DOHH2 (cell line): ENCODE results near the gene LHB.

Experiments
- CTCF ChIP-seq: fragments of 200-600 bp; sonication (generic); IDR thresholded peaks from one replicate; pipeline ENCODE4 v1.5.1; 2014; ENCODE audit warnings: antibody characterized with exemption, mild to moderate bottlenecking, low read depth, low read length; ENCODE audit not compliant: poor library complexity, severe bottlenecking
- EZH2phosphoT487 ChIP-seq: fragments of 200-600 bp; sonication (generic); IDR thresholded peaks from 2 replicates; pipeline ENCODE4 v1.6.1; 2017; ENCODE audit warnings: borderline replicate concordance, mild to moderate bottlenecking, antibody characterized with exemption, low read length, moderate library complexity, mixed read lengths

GRCh38 chr19:48987323-48987722, 29.6 kb downstream of the LHB start:
- TF ChIP-seq CTCF (no peak), EZH2phosphoT487 (no peak)
